AG09319 (cell line): ENCODE measurements around the gene NPHS1.

Experiments
- DNase-seq: peaks from one replicate; pipeline ENCODE4 v3.0.0-alpha.2; 2010; ENCODE audit warnings: low read depth; ENCODE audit errors: extremely low read depth
- CTCF ChIP-seq: IDR thresholded peaks from 2 replicates; pipeline ENCODE4 v1.5.1; 2011; ENCODE audit warnings: low read depth, mild to moderate bottlenecking, inconsistent platforms, low read length, moderate library complexity

The NPHS1 gene

DNA sequence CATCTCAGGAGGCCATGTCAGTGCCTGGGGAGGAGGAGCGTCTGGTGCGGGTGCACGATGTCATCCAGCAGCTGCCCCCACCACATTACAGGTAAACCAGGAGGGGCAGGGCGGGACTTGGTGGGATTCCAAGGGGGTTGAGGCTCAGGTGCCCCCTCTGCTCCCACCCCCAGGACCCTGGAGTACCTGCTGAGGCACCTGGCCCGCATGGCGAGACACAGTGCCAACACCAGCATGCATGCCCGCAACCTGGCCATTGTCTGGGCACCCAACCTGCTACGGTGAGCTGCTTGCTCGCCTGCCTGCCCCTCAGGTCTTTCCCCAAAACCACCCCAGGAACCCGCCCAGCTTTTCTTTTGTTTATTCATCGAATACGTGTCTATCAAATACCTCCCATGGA, 69.7 kb downstream of the NPHS1 start:
- no peak for TF ChIP-seq CTCF
- no peak for DNase-seq

DNA sequence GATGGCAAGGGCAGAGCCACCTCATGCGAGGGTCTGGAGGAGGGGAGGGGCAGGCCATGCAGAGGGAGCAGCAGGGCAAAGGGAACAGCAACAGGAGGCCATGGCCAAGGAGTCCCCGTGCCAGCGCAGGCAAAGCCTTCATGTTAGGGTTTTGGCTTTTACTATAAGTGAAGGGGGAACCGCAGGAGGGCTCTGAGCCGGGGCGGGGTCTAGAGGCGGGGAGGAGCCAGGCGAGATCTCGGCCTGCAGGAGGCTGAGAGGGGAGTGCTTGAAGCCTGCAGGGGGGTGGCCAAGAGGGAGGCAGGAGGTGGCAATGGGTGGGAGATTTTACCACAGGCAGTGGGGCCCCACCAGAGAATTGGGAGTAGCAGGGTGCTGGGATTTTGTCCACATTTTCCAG, 70.7 kb downstream of the NPHS1 start:
- no peak for TF ChIP-seq CTCF
- DNase-seq: no peak

- no peak for DNase-seq
- no peak for TF ChIP-seq CTCF
Measured at GRCh38 chr19:35780717-35781116, 71.6 kb downstream of the NPHS1 start.

GRCh38 chr19:35780058-35780457, 72.2 kb downstream of the NPHS1 start:
- TF ChIP-seq CTCF: no peak
- DNase-seq: no peak

GRCh38 chr19:35779033-35779432, 73.3 kb downstream of the NPHS1 start:
- TF ChIP-seq CTCF: no peak
- DNase-seq: no peak

GRCh38 chr19:35777961-35778360, 74.3 kb downstream of the NPHS1 start:
- no peak for TF ChIP-seq CTCF
- no peak for DNase-seq

DNA sequence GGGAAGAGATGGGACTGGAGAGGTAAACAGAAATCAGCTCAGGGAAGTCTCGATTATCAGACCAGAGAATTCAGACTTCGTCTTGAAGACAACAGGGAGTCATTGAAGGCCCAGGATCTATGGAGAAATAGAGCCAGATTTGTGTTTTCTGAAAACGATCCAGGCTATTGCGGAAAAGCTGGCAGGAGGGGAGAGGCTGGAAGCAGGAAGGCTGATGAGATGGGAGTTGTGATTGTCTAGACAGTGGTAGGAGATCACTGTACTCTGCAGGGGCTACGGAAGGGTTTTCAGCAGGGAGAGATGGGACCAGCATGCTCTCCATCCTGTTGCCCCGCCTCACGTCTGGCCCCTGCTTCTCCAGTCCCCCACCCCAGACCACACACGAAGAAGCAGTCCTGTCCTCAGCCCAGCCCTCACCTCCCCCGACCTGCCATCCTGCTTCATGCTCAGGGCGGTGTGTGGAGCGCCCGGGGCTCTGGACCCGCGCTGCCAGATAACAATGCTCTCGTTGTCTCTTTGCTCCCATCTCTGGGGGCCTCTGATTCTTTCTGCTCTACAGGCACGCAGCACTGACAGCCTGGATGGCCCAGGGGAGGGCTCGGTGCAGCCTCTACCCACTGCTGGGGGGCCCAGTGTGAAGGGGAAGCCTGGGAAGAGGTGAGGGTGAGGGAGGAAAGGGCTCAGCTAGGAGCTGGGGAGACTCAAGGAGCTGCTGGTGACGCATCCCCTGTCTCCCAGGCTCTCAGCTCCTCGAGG, 75.0 kb downstream of the NPHS1 start:
- no peak for TF ChIP-seq CTCF
- DNase-seq: no peak
